ENCODE results near the gene PACSIN3. TPM values are rescaled to one million over a fixed set of nuclear protein-coding genes. Genes with fewer than 3 reads are reported as not detected.

The PACSIN3 gene
- 18.2 and 25.2 TPM in 2 replicates for total RNA-seq

GRCh38 chr11:47186076-47186699, at the start of gene PACSIN3:
TSS of gene PACSIN3 (minus strand) at chr11:47186434. CDS start at chr11:47182727, 3,707 bp downstream.

DNA sequence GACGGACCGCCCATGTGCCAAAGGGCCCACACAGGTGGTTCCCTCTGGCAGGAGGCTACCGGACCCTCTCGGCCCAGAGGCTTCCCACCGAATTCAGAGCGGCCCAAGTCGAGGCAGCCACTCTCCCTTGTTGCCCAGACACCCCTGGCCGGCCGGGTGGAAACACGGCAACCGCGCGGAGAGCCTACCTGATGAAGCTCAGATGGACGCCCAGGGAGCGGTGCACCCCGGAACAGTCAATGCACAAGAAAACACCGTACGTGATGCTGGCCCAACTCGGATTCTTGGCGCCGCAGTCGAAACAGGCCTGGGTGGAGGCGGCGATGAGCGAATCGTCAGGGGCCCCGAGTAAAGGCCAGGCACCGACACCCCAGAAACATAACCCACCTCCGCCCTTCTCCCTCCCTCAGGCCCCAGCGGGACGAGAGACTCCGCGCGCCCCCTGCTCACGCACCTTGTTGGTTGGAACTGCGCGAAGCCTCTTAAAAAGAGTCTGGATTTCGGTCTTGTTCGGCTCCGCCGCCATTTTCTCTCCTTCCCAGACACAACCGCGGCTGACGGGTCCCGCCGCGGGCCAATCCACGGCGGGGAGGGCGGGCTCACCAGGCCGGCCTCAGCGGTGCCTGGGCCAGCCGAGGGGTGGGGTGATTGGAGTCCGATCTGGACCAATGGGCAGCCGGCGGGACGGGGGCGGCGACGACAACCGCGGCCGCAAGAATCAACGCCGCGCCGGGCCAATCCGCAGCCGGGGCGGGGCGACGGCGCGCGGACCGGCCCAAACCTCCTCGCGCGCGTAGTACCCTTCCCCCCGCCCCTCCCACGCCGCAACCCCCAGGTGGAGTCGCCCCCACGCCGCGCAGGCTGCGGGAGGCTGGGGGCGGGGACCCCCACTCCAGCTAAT, 9.7 kb downstream of the PACSIN3 start, which contains the start of gene ARFGAP2:
Gene ARFGAP2 (minus strand): TSS at position 552 of the 901 bp plus-strand sequence. CDS start 26 bp downstream, at position 526.

Other genes starting within 250 kb of the PACSIN3 start
- gene CSTPP1, start 249.7 kb downstream of the PACSIN3 start, total RNA-seq = 21.5 and 23.6 TPM in 2 replicates
- 80.5 and 82.3 TPM in 2 replicates for gene ARFGAP2, start 9.6 kb downstream of the PACSIN3 start, total RNA-seq
- 26.0 and 37.6 TPM in 2 replicates for gene DDB2, start 28.5 kb upstream of the PACSIN3 start, total RNA-seq
- 23.8 and 27.4 TPM in 2 replicates for gene ACP2, start 62.4 kb upstream of the PACSIN3 start, total RNA-seq
- gene NR1H3, start 71.6 kb upstream of the PACSIN3 start, total RNA-seq = 8.6 and 18.0 TPM in 2 replicates
- 17.7 and 18.5 TPM in 2 replicates for gene MADD, start 83.7 kb upstream of the PACSIN3 start, total RNA-seq
- not detected in 2 replicates for gene MYBPC3, start 166.3 kb upstream of the PACSIN3 start, total RNA-seq
- not detected in 2 replicates for gene SPI1, start 192.1 kb upstream of the PACSIN3 start, total RNA-seq
- 106 and 128 TPM in 2 replicates for gene SLC39A13, start 222.2 kb upstream of the PACSIN3 start, total RNA-seq
- gene PSMC3, start 240.0 kb upstream of the PACSIN3 start, total RNA-seq = 86.9 and 104 TPM in 2 replicates

Measured in smooth muscle cell of the pulmonary artery (primary cell).